AG20443 (cell line): ENCODE measurements around the gene SPON1.
"Not testable (repeated sequence)": the region's sequence is repeated elsewhere in the genome, so short reads cannot be mapped to it uniquely, and the experiment has no call there.

ENCODE experiments used
- DNase-seq: peaks from one replicate; pipeline ENCODE4 v3.0.0; 2012; ENCODE audit warnings: low spot score, mixed read lengths

The SPON1 gene

GRCh38 chr11:14089690-14090462 lies 127.4 kb downstream of the SPON1 start:
- DNase-seq: no peak

GRCh38 chr11:14090631-14091030 lies 128.1 kb downstream of the SPON1 start:
- not testable (repeated sequence) for DNase-seq

GRCh38 chr11:14093065-14093464 lies 130.5 kb downstream of the SPON1 start:
- peak; percentile 15 for DNase-seq

GRCh38 chr11:14094481-14095037 lies 132.0 kb downstream of the SPON1 start:
- peak; percentile 17 for DNase-seq

- DNase-seq: peak; percentile 36
These were observed 133.4 kb downstream of the SPON1 start for GRCh38 chr11:14095882-14096281.

GRCh38 chr11:14096606-14097005 lies 134.1 kb downstream of the SPON1 start:
- no peak for DNase-seq

- DNase-seq: no peak
These were observed 138.9 kb downstream of the SPON1 start for GRCh38 chr11:14101388-14101787.

- no peak for DNase-seq
These were observed 140.2 kb downstream of the SPON1 start for GRCh38 chr11:14102766-14103165.

- DNase-seq: no peak
These were observed 142.9 kb downstream of the SPON1 start for GRCh38 chr11:14105446-14105845.

- DNase-seq: no peak
These were observed 144.0 kb downstream of the SPON1 start for GRCh38 chr11:14106303-14107049.

- DNase-seq: no peak
These were observed 144.5 kb downstream of the SPON1 start for GRCh38 chr11:14107050-14107430.

- no peak for DNase-seq
These were observed 147.2 kb downstream of the SPON1 start for GRCh38 chr11:14109742-14110141.

GRCh38 chr11:14110629-14111028 lies 148.1 kb downstream of the SPON1 start:
- no peak for DNase-seq

- DNase-seq: no peak
These were observed 149.0 kb downstream of the SPON1 start for GRCh38 chr11:14111496-14111895.

- no peak for DNase-seq
These were observed 150.2 kb downstream of the SPON1 start for GRCh38 chr11:14112721-14113120.

GRCh38 chr11:14114269-14114668 lies 151.7 kb downstream of the SPON1 start:
- no peak for DNase-seq

- DNase-seq: no peak
These were observed 152.3 kb downstream of the SPON1 start for GRCh38 chr11:14114786-14115185.

- no peak for DNase-seq
These were observed 155.1 kb downstream of the SPON1 start for GRCh38 chr11:14117632-14118031.

GRCh38 chr11:14118072-14118471 lies 155.5 kb downstream of the SPON1 start:
- DNase-seq: no peak

- no peak for DNase-seq
These were observed 156.8 kb downstream of the SPON1 start for GRCh38 chr11:14119357-14119756.

- peak; percentile 22 for DNase-seq
These were observed 161.8 kb downstream of the SPON1 start for GRCh38 chr11:14124350-14124749.

GRCh38 chr11:14124886-14125285 lies 162.4 kb downstream of the SPON1 start:
- no peak for DNase-seq

GRCh38 chr11:14125529-14125928 lies 163.0 kb downstream of the SPON1 start:
- no peak for DNase-seq
